ENCODE results near the gene XPO5. TPM values are rescaled to one million over a fixed set of nuclear protein-coding genes. Genes with fewer than 3 reads are reported as not detected.
"Not testable (repeated sequence)": the region's sequence is repeated elsewhere in the genome, so short reads cannot be mapped to it uniquely, and the experiment has no call there.

XPO5 gene
- total RNA-seq, 4 donors from 2014 or later: 12.9 to 123 (median 29.8) TPM

DNA sequence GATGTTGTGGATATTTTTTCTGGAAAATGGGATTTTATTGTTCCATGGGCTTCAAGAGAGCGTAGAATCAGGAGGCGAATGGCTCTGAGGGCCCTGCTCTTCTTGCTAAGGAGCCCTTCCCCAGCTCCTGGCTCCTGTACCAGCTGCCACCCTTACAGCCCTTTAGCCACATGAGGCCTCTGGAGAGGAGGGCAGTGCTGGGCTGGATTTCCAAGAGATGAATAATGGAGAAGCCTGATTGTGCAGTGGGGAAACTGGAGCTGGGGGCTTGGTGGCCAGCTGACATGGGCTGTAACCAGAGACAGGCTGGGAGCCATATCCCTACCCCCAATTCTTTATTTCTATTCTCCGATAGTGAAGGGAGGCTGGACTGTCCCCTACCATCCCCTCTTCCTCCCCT lies 74.9 kb downstream of the XPO5 start:
- peaks cover 0 to 30% (median 11%) of the 10 kb centered on the region in 3 donors for H3K4me1 ChIP-seq
- 88 to 100% methylated on average over 2 to 3 of the region's 3 CpGs for WGBS, 2 donors (ENCODE audit: low coverage in 1 of 2)
- no peaks in the 10 kb centered on the region for H3K27me3 ChIP-seq
- H3K27ac ChIP-seq: no peak overlapping the region
- no peak for TF ChIP-seq POLR2A (IDR thresholded peaks at IDR 0.05)
- TF ChIP-seq EP300 (IDR thresholded peaks at IDR 0.05): no peak
- TF ChIP-seq, protein P1, sequence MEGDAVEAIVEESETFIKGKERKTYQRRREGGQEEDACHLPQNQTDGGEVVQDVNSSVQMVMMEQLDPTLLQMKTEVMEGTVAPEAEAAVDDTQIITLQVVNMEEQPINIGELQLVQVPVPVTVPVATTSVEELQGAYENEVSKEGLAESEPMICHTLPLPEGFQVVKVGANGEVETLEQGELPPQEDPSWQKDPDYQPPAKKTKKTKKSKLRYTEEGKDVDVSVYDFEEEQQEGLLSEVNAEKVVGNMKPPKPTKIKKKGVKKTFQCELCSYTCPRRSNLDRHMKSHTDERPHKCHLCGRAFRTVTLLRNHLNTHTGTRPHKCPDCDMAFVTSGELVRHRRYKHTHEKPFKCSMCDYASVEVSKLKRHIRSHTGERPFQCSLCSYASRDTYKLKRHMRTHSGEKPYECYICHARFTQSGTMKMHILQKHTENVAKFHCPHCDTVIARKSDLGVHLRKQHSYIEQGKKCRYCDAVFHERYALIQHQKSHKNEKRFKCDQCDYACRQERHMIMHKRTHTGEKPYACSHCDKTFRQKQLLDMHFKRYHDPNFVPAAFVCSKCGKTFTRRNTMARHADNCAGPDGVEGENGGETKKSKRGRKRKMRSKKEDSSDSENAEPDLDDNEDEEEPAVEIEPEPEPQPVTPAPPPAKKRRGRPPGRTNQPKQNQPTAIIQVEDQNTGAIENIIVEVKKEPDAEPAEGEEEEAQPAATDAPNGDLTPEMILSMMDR (IDR thresholded peaks at IDR 0.05): no peak
- TF ChIP-seq POLR2AphosphoS5 (IDR thresholded peaks at IDR 0.05): no peak
- H3K4me3 ChIP-seq: no peak overlapping the region
- no peaks in the 10 kb centered on the region for H3K9me3 ChIP-seq
- no peak for ATAC-seq
- H3K36me3 ChIP-seq: peaks cover 0 to 85% of the 10 kb centered on the region in 2 donors

DNA sequence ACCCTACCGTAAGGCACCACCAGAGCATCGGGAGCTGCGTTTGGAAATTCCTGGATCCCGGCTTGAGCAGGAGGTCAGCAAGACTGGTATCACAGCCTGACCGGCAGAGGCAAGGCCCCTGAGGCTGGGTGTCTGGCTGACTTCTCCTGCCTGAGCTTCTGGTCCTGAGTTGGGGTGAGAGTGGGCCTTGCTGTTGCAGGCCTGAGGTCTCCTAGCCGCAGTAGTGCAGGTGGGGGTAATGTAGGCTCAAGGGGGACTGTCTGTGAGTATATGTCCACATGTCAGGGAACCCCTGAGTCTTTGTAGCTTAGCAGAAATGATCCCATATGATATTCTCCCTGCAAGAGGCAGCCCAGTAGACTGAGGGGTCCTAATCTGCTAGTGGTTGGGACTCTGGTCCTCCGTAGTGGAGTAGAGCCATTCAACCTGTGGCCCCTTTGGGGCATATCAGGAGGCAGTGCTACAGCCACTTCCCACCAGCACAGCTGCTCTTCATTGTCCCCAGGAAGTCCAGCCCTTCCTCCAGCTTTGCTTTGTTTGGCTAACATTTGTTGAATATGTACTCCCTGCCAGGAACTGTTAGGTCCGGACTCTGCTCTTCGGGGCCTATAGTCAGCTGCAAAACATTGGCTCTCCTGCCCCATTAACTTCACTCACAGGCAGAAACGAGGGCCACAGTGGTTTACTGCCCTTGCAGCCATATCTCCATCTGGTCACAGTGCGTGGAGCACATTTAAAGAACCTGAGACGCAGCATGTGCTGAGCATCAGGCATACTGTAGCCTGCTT lies 76.6 kb downstream of the XPO5 start:
- no peak for TF ChIP-seq POLR2A (IDR thresholded peaks at IDR 0.05)
- peaks cover 0 to 68% of the 10 kb centered on the region in 2 donors for H3K36me3 ChIP-seq
- H3K4me1 ChIP-seq: peaks cover 0 to 42% (median 15%) of the 10 kb centered on the region in 3 donors
- H3K27me3 ChIP-seq: no peaks in the 10 kb centered on the region
- 45 to 70% methylated on average over 3 to 6 of the region's 12 CpGs for WGBS, 2 donors (ENCODE audit: low coverage in 1 of 2)
- peak; percentile 32 for ATAC-seq
- peak overlapping the region in 3 of 4 donors; percentile 4 to 23 (median 17) for H3K27ac ChIP-seq
- H3K4me3 ChIP-seq: no peak overlapping the region
- H3K9me3 ChIP-seq: no peaks in the 10 kb centered on the region

DNA sequence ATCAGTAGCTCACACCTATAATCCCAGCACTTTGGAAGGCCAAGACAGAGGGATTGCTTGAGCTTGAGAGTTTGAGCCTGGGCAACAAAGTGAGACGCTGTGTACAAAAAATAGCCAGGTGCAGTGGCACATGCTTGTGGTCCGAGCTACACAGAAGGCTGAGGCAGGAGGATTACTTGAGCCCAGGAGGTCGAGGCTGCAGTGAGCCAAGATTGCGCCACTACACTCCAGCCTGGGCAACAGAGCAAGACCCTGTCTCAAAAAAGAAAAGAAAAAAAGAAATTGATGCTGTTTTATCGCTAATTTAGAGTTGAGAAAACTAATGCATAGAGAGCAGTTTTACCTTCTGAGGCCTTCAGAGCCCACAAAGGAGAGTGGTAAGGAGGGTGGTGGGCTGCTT lies 77.5 kb downstream of the XPO5 start:
- ATAC-seq, H3K27ac ChIP-seq, H3K4me3 ChIP-seq, H3K9me3 ChIP-seq, H3K27me3 ChIP-seq: not testable (repeated sequence)
- peaks cover 0 to 59% of the 10 kb centered on the region in 2 donors for H3K36me3 ChIP-seq
- 83 to 100% methylated on average over 1 to 5 of the region's 5 CpGs for whole genome bisulfite sequencing, 2 donors (ENCODE audit: low coverage in 1 of 2)
- peaks cover 0 to 42% (median 15%) of the 10 kb centered on the region in 3 donors for H3K4me1 ChIP-seq

DNA sequence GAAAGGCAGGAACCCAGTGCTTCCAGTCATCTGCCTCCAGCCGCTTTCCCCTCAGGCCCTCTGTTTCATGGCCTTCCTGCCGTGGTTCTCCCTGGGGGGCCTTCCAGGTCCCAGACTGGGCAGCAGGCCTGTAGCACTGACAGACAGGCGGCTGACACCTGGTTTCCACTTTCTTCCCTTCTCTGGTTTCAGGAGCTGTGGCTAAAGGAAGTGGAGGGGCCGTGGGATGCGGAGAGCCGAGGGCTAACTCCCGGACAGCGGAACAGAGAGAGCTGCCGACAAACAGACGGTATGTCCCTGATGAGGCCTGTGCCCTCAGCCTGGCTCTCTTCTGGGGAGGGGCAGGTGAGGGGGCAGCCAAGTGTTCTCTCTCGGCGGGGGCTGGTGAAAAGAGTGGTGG lies 78.1 kb downstream of the XPO5 start:
- no peaks in the 10 kb centered on the region for H3K9me3 ChIP-seq
- WGBS, 2 donors (ENCODE audit: low coverage in 1 of 2): 77 to 81% methylated on average over 4 to 7 of the region's 12 CpGs
- no peak overlapping the region for H3K4me3 ChIP-seq
- no peak for ATAC-seq
- H3K36me3 ChIP-seq: peaks cover 0 to 53% of the 10 kb centered on the region in 2 donors
- peaks cover 0 to 42% (median 19%) of the 10 kb centered on the region in 3 donors for H3K4me1 ChIP-seq
- TF ChIP-seq EP300 (IDR thresholded peaks at IDR 0.05): no peak
- no peak for TF ChIP-seq POLR2AphosphoS5 (IDR thresholded peaks at IDR 0.05)
- TF ChIP-seq, protein P1 (IDR thresholded peaks at IDR 0.05): no peak
- TF ChIP-seq POLR2A (IDR thresholded peaks at IDR 0.05): no peak
- H3K27ac ChIP-seq: no peak overlapping the region
- no peaks in the 10 kb centered on the region for H3K27me3 ChIP-seq

DNA sequence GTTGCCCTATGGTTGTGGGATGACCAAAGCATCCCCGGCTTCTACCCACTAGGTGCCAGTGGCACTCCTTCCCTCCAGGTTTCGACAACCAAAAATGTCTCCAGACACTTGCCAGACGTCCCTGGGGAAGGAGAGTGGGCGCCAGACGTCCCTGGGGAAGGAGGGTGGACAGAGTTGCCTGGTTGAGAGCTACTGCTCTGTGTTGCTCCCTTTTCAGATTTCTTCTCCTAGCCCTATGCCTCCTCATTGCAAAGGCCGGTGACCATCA lies 78.8 kb downstream of the XPO5 start:
- Histone ChIP-seq H3K27ac (no peak overlapping the region), H3K36me3 (peaks cover 0 to 47% of the 10 kb centered on the region in 2 donors), H3K27me3 (no peaks in the 10 kb centered on the region), H3K4me3 (no peak overlapping the region), H3K9me3 (no peaks in the 10 kb centered on the region), H3K4me1 (peaks cover 0 to 42% (median 25%) of the 10 kb centered on the region in 3 donors)
- TF ChIP-seq EP300 (IDR thresholded peaks at IDR 0.05) (no peak), POLR2AphosphoS5 (IDR thresholded peaks at IDR 0.05) (no peak), POLR2A (IDR thresholded peaks at IDR 0.05) (no peak)
- TF ChIP-seq, protein P1 (IDR thresholded peaks at IDR 0.05): no peak
- ATAC-seq: no peak
- WGBS, 2 donors (ENCODE audit: low coverage in 1 of 2): 80 to 100% methylated on average over 1 to 2 of the region's 6 CpGs
